Smooth muscle cell of bladder (primary cell): ENCODE data around the gene DDX3Y. TPM values are rescaled to one million over a fixed set of nuclear protein-coding genes. Genes with fewer than 3 reads are reported as not detected.

ENCODE experiments used
- total RNA-seq: library from RNA; depleted of rRNA; stranded (reverse); fragments of >200 nt; gene quantifications from 2 replicates; pipeline ENCODE4 v1.2.3, GENCODE V29; 2014

DDX3Y gene
- total RNA-seq, result 0.14 and 69.1 TPM in 2 replicates

DNA sequence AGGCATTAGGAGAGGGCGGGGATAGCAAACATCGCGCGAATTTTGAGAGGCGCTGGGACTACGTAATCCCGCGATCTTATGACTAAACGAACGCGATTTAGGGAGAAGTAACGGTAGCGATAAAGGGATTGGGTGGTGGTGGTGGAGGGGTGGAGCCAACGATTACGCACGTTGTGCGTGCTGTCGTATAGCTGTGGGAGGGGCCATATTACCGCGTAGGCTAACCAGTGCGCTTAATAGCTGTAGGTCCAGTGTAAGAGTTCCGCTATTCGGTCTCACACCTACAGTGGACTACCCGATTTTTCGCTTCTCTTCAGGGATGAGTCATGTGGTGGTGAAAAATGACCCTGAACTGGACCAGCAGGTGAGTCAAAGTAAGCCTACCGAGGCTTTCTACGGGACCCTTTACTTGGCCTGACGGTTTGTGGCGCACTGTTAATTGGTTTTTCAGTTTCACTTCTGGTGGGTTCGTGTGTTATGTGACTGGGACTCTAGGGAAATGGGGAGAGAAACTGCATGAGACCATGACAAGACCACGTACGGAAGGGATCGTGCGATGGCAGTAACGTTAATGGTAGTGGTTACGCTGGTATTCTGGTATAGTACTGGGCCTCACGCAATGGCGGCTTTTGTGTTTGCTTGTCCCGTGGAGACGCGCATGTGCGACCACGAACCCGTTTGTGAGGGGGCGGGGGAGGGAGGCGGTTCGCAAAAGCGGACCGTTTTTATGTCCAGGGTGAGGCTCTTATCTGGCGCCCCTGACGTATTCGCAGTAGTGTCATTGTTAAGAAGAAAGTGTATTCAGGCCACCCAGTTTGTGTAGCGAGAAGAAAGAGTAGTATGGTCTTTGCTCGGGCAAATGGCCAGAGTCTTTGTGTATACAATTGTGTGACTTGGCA lies at the start of gene DDX3Y:
DDX3Y (plus strand) TSS at position 251 of the 899 bp plus-strand sequence; CDS start at position 320, 69 bp downstream.

Other genes with a start within 250 kb of the DDX3Y start
- 14.1 TPM in 1 of 2 replicates, not detected in the other for gene USP9Y, start 203.6 kb upstream of the DDX3Y start, total RNA-seq